Muscle of leg (tissue), 11 donors: Measurements from ENCODE around the gene ARHGEF10L. TPM values are rescaled to one million over a fixed set of nuclear protein-coding genes. Genes with fewer than 3 reads are reported as not detected.

Experiments
- DNase-seq: peaks from one replicate; pipeline ENCODE4 v3.0.0; 2013
- H3K27ac ChIP-seq: one replicate; pipeline ENCODE4 v1.5.1; 2013; ENCODE audit warnings: mild to moderate bottlenecking, low read length, control low read depth
- H3K27me3 ChIP-seq: one replicate; pipeline ENCODE4 v1.6.1; 2013; ENCODE audit warnings: low read length; ENCODE audit not compliant: control insufficient read depth, insufficient read depth
- H3K36me3 ChIP-seq: one replicate; pipeline ENCODE4 v1.6.1; 2013; ENCODE audit warnings: low read length; ENCODE audit not compliant: control insufficient read depth, insufficient read depth
- H3K4me1 ChIP-seq: one replicate; pipeline ENCODE4 v1.6.1; 2013; ENCODE audit warnings: low read length; ENCODE audit not compliant: control insufficient read depth, insufficient read depth
- H3K4me3 ChIP-seq: one replicate; pipeline ENCODE4 v1.5.1; 2013; ENCODE audit warnings: low read length, control low read depth
- H3K9me3 ChIP-seq: replicated peaks from 2 replicates; pipeline ENCODE4 v1.6.1; 2013; ENCODE audit warnings: low read depth, low read length; ENCODE audit not compliant: control insufficient read depth
- WGBS: methylation state at CpG from one replicate; pipeline ENCODE4 v1.1.5; 2013; ENCODE audit warnings: missing lambda C conversion rate; ENCODE audit not compliant: insufficient coverage; 5-methylcytosine and 5-hydroxymethylcytosine counted together
- polyA plus RNA-seq, 8 donors: library from polyadenylated mRNA; unstranded; fragments of 120-200 nt; gene quantifications; one replicate each; pipeline versions ENCODE4 v1.2.1 to v1.2.3, GENCODE V29; 2013; ENCODE audit warnings: inconsistent platforms in 1 of 8, low replicate concordance in 1 of 8; ENCODE audit not compliant: insufficient read length in 8 of 8, insufficient read depth in 1 of 8
- total RNA-seq: library from RNA; stranded (reverse); fragments of 120-200 nt; gene quantifications from one replicate; pipeline ENCODE4 v1.2.4, GENCODE V29; 2013

ARHGEF10L gene
- total and polyA plus RNA-seq, 9 donors, result 14.1 to 24.5 (median 22.4) TPM

DNA sequence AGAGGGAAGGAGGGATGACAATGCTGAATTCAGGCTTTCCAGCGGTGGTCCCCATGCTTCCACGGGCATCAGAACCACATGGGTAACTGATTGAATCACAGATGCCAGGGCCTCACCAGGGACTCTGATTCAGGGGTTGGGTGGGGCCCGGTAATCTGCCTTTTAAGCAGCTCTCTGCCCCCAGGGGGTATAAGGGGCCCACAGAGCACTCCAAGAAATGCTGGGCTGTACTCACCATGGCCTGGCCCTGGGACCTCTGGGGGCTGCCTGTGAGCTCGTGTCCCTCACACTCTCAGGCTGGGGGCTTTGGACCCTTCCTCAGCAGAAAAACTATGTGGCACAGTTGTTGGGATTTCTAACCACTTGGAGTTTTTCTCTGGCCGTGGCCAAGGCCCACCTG lies 70.6 kb downstream of the ARHGEF10L start:
- H3K4me3 ChIP-seq, result no peak overlapping the region
- H3K4me1 ChIP-seq, result peaks cover 30% of the 10 kb centered on the region
- 84% methylated on average over 5 of the region's 5 CpGs for WGBS
- no peaks in the 10 kb centered on the region for H3K9me3 ChIP-seq
- peaks cover 9% of the 10 kb centered on the region for H3K36me3 ChIP-seq
- no peaks in the 10 kb centered on the region for H3K27me3 ChIP-seq
- no peak overlapping the region for H3K27ac ChIP-seq
- DNase-seq, result no peak

GRCh38 chr1:17610713-17611112 lies 71.2 kb downstream of the ARHGEF10L start:
- H3K27me3 ChIP-seq, result no peaks in the 10 kb centered on the region
- H3K27ac ChIP-seq, result no peak overlapping the region
- no peaks in the 10 kb centered on the region for H3K9me3 ChIP-seq
- WGBS, result 81% methylated on average over 4 of the region's 5 CpGs
- DNase-seq, result peak; percentile 35
- H3K4me1 ChIP-seq, result peaks cover 24% of the 10 kb centered on the region
- H3K36me3 ChIP-seq, result peaks cover 9% of the 10 kb centered on the region
- no peak overlapping the region for H3K4me3 ChIP-seq

- no peak overlapping the region for H3K4me3 ChIP-seq
- no peaks in the 10 kb centered on the region for H3K27me3 ChIP-seq
- no peaks in the 10 kb centered on the region for H3K9me3 ChIP-seq
- H3K36me3 ChIP-seq, result peaks cover 12% of the 10 kb centered on the region
- no peak overlapping the region for H3K27ac ChIP-seq
- whole genome bisulfite sequencing, result 87% methylated on average over 1 of the region's 1 CpG
- no peak for DNase-seq
- peaks cover 19% of the 10 kb centered on the region for H3K4me1 ChIP-seq
Observed at GRCh38 chr1:17611991-17612390, 72.5 kb downstream of the ARHGEF10L start.

DNA sequence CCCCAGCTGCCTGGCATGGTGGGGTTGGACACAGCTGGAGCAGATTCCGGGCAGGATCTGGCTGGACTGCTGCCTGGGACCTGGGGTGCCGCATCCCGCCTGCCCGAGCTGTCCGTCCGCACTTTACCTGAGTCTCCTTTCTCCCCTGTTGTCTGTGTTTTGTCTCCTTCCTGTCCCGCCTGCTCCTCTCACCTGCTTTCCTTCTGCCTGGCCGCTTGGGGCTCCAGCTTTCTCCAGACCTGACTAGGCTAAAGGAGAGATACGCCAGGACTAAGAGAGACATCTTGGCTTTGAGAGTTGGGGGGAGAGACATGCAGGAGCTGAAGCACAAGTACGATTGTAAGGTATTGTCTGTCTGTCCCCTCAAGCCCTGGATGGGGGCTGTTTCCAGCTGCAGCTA lies 73.3 kb downstream of the ARHGEF10L start:
- H3K9me3 ChIP-seq, result no peaks in the 10 kb centered on the region
- peaks cover 25% of the 10 kb centered on the region for H3K4me1 ChIP-seq
- H3K27ac ChIP-seq, result no peak overlapping the region
- no peak for DNase-seq
- WGBS, result 86% methylated on average over 8 of the region's 10 CpGs
- no peaks in the 10 kb centered on the region for H3K27me3 ChIP-seq
- H3K36me3 ChIP-seq, result peaks cover 8% of the 10 kb centered on the region
- no peak overlapping the region for H3K4me3 ChIP-seq

GRCh38 chr1:17614586-17614985 lies 75.1 kb downstream of the ARHGEF10L start:
- Histone ChIP-seq H3K4me3 (no peak overlapping the region), H3K36me3 (peaks cover 10% of the 10 kb centered on the region), H3K4me1 (peaks cover 42% of the 10 kb centered on the region), H3K9me3 (no peaks in the 10 kb centered on the region), H3K27ac (no peak overlapping the region), H3K27me3 (no peaks in the 10 kb centered on the region)
- WGBS, result 75% methylated on average over 3 of the region's 4 CpGs
- DNase-seq, result peak; percentile 28

- Histone ChIP-seq H3K4me3 (no peak overlapping the region), H3K4me1 (peaks cover 40% of the 10 kb centered on the region), H3K36me3 (peaks cover 13% of the 10 kb centered on the region), H3K27ac (no peak overlapping the region), H3K27me3 (no peaks in the 10 kb centered on the region), H3K9me3 (no peaks in the 10 kb centered on the region)
- DNase-seq, result peak; percentile 60
- 77% methylated on average over 11 of the region's 11 CpGs for WGBS
Observed at GRCh38 chr1:17615157-17615556, 75.7 kb downstream of the ARHGEF10L start.

- WGBS, result 92% methylated on average over 14 of the region's 17 CpGs
- peaks cover 31% of the 10 kb centered on the region for H3K4me1 ChIP-seq
- H3K27me3 ChIP-seq, result no peaks in the 10 kb centered on the region
- H3K27ac ChIP-seq, result no peak overlapping the region
- H3K36me3 ChIP-seq, result peaks cover 20% of the 10 kb centered on the region
- no peak overlapping the region for H3K4me3 ChIP-seq
- H3K9me3 ChIP-seq, result no peaks in the 10 kb centered on the region
- DNase-seq, result no peak
Observed at GRCh38 chr1:17615959-17616358, 76.5 kb downstream of the ARHGEF10L start.

DNA sequence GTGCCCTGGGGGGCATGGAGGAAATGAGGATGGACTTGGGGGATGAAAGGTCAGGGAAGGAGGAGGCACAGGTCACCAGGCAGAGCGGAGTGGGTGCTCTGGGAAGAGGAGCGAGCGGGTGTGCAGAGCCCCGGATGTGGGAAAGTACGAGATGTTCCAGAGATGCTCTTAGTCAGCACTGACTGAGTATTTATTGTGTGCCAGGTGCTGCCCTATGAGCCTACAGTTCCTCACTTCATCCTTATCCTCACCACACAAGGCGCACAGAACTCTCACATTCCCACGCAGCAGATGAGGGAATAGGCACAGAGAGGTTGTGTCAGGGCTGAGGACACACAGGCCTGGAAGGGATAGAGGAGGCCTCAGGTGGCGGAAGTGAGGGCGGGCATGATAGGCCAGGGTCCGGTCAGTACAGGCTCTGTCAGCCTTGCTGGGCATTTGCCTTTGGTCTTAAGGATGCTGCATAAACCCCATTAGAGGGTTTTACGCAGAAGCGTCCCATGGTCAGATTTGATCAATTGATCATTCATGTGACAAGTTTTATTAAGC lies 77.3 kb downstream of the ARHGEF10L start:
- Histone ChIP-seq H3K4me3 (no peak overlapping the region), H3K4me1 (peaks cover 30% of the 10 kb centered on the region), H3K9me3 (no peaks in the 10 kb centered on the region), H3K36me3 (peaks cover 26% of the 10 kb centered on the region), H3K27me3 (no peaks in the 10 kb centered on the region), H3K27ac (no peak overlapping the region)
- 100% methylated on average over 5 of the region's 12 CpGs for WGBS
- DNase-seq, result no peak

DNA sequence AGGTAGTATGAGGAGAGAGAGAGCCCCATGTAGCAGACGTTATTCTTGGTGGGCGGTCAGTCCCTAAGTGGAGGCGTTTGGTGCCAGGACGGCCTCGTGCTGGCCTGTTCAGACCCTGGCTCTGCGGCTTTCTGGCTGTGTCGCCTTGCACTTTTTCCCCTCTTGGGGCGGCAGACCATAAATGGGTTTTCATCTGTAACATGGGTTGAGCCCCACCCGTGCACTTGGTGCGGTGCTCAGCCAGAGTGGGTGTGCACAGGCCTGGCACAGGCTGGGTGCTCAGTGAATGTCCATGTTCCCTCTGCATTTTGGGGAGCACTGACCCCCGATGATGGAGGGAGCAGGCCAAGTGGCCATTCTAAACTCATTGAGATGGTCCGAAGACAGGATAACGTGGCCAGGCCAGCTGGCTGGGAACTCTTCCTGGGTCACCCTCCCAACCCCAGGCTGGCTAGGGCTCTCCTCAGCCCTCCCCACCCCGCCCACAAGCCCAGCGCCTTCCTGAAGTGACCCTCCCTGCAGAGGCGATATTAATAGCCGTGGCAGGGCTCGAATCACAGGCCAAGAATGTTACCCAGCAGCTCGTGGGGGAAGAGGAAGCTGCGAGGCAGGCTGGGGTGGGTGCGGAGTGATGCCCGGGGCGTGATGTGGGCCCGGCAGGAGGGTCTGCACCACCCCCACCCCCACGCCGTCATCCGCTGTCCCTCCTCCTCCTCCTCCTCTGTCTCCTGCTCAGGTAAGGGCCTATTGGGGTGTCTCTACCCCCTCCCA lies 78.5 kb downstream of the ARHGEF10L start:
- WGBS, result 61% methylated on average over 16 of the region's 27 CpGs
- peaks cover 38% of the 10 kb centered on the region for H3K36me3 ChIP-seq
- H3K4me3 ChIP-seq, result peak overlapping the region; percentile 37

DNA sequence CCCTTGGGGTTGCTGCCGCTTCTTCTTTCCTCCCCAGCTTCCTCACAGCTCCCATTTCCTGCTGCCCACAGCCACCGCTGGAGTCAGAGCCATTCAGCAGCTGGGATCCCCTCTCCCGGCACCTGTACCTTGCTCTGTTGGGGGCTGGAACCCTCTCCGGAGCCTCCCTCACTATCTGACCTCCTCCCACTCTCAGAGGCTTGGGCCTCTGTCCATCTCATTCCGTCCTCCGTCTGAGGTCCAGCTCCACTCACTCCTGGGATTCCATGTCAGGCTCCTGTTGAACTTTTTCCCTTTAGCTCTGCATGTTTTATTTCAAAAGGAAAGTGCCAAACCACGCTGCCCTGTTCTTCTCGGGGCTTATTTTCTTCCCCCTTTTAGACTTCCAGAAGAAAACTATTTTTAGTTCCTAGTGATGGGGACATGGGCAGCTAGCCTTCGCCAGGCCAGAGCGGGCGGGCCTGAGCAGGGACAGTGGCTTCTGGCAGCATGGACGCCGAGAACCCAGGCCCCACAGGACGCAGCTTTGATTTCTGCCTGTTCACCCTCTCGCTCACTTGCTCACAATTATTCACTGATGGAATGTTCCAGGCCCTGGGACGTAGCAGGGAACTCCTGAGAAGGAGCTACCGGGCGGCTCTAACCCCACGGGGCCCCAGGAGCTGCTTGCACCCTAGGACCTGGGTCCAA lies 79.2 kb downstream of the ARHGEF10L start:
- Histone ChIP-seq H3K36me3 (peaks cover 44% of the 10 kb centered on the region), H3K9me3 (no peaks in the 10 kb centered on the region), H3K4me3 (peak overlapping the region; percentile 37), H3K27ac (peak overlapping the region; percentile 65), H3K4me1 (peaks cover 27% of the 10 kb centered on the region), H3K27me3 (no peaks in the 10 kb centered on the region)
- WGBS, result 63% methylated on average over 14 of the region's 19 CpGs
- DNase-seq, result no peak

More for the DNA sequence above, 78.5 kb downstream of the ARHGEF10L start:
- Histone ChIP-seq H3K27me3 (no peaks in the 10 kb centered on the region), H3K9me3 (no peaks in the 10 kb centered on the region), H3K27ac (peak overlapping the region; percentile 65), H3K4me1 (peaks cover 27% of the 10 kb centered on the region)
- DNase-seq, result peak; percentile 76
